Mesenchymal stem cell (in vitro differentiated cells and primary cell): Measurements from ENCODE around the gene G6PC1.
A peak's percentile ranks its signal among the peaks of the same experiment; 100 is the strongest.

Experiments used
- DNase-seq: peaks from one replicate; pipeline ENCODE4 v3.0.0-alpha.2; 2013
- H2AFZ ChIP-seq: one replicate; pipeline ENCODE4 v1.6.1; 2013; ENCODE audit warnings: low read depth, mild to moderate bottlenecking, control low read depth, inconsistent platforms, low read length, moderate library complexity
- H2AK5ac ChIP-seq: 2 replicates; pipeline ENCODE4 v1.6.1; 2013; ENCODE audit warnings: low read length, moderate library complexity, mild to moderate bottlenecking, inconsistent platforms; ENCODE audit not compliant: severe bottlenecking
- H2BK120ac ChIP-seq: one replicate; pipeline ENCODE4 v1.6.1; 2013; ENCODE audit warnings: low read depth, mild to moderate bottlenecking, inconsistent platforms, low read length, moderate library complexity
- H2BK12ac ChIP-seq, 2 experiments: one replicate each; pipeline ENCODE4 v1.6.1; 2013; ENCODE audit warnings: inconsistent platforms in 2 of 2, low read length in 2 of 2, mild to moderate bottlenecking in 2 of 2, moderate library complexity in 2 of 2, control low read depth in 1 of 2
- H2BK15ac ChIP-seq: one replicate; pipeline ENCODE4 v1.6.1; 2013; ENCODE audit warnings: mild to moderate bottlenecking, low read depth, inconsistent platforms; ENCODE audit not compliant: poor library complexity, severe bottlenecking
- H2BK5ac ChIP-seq: 2 replicates; pipeline ENCODE4 v1.6.1; 2013; ENCODE audit warnings: low read depth, mild to moderate bottlenecking, low read length, control low read depth, inconsistent platforms; ENCODE audit not compliant: poor library complexity, severe bottlenecking
- H3K14ac ChIP-seq, 2 experiments: one replicate each; pipeline ENCODE4 v1.6.1; 2013; ENCODE audit warnings: inconsistent platforms in 2 of 2, low read length in 2 of 2, control low read depth in 1 of 2, mild to moderate bottlenecking in 1 of 2, moderate library complexity in 1 of 2
- H3K18ac ChIP-seq, 2 experiments: one replicate each; pipeline ENCODE4 v1.6.1; 2013; ENCODE audit warnings: inconsistent platforms in 2 of 2, low read length in 2 of 2, control low read depth in 1 of 2, low read depth in 1 of 2, mild to moderate bottlenecking in 1 of 2
- H3K23ac ChIP-seq, 2 experiments: one replicate each; pipeline ENCODE4 v1.6.1; 2013; ENCODE audit warnings: inconsistent platforms in 2 of 2, low read length in 2 of 2, mild to moderate bottlenecking in 2 of 2, moderate library complexity in 2 of 2, control low read depth in 1 of 2
- H3K27ac ChIP-seq: 2 replicates; pipeline ENCODE4 v1.5.1; 2013; ENCODE audit warnings: mild to moderate bottlenecking, moderate library complexity, low read length, control low read depth, inconsistent platforms; ENCODE audit not compliant: poor library complexity, severe bottlenecking
- H3K27me3 ChIP-seq, 2 experiments: 2 replicates each; pipeline versions ENCODE4 v1.6.1 to v1.7.0; 2013; ENCODE audit warnings: low read length in 2 of 2, mild to moderate bottlenecking in 2 of 2, moderate library complexity in 2 of 2, control low read depth in 1 of 2, inconsistent platforms in 1 of 2; ENCODE audit not compliant: control insufficient read depth in 1 of 2, insufficient read depth in 1 of 2
- H3K36me3 ChIP-seq, 2 experiments: 2 replicates each; pipeline versions ENCODE4 v1.6.1 to v1.7.0; 2013; ENCODE audit warnings: low read length in 2 of 2, control low read depth in 1 of 2, inconsistent platforms in 1 of 2, low read depth in 1 of 2, mild to moderate bottlenecking in 1 of 2; ENCODE audit not compliant: insufficient read depth in 2 of 2, control insufficient read depth in 1 of 2
- H3K4ac ChIP-seq, 2 experiments: one replicate each; pipeline ENCODE4 v1.6.1; 2013; ENCODE audit warnings: inconsistent platforms in 2 of 2, low read length in 2 of 2, mild to moderate bottlenecking in 2 of 2, moderate library complexity in 2 of 2, control low read depth in 1 of 2, low read depth in 1 of 2
- H3K4me1 ChIP-seq: 2 replicates; pipeline ENCODE4 v1.6.1; 2013; ENCODE audit warnings: low read depth, low read length, control low read depth; ENCODE audit not compliant: control insufficient read depth, insufficient read depth
- H3K4me2 ChIP-seq: 2 replicates; pipeline ENCODE4 v1.6.1; 2013; ENCODE audit warnings: low read length, mild to moderate bottlenecking, inconsistent platforms; ENCODE audit not compliant: poor library complexity, severe bottlenecking
- H3K4me3 ChIP-seq, 2 experiments: 2 replicates each; pipeline versions ENCODE4 v1.5.1 to v1.7.0; 2013; ENCODE audit warnings: low read length in 2 of 2, mild to moderate bottlenecking in 2 of 2, control low read depth in 1 of 2, low read depth in 1 of 2; ENCODE audit not compliant: insufficient read depth in 1 of 2
- H3K79me1 ChIP-seq: replicated peaks from 2 replicates; pipeline ENCODE4 v1.6.1; 2013; ENCODE audit warnings: mild to moderate bottlenecking, control low read depth, low read length, inconsistent platforms; ENCODE audit not compliant: poor library complexity, severe bottlenecking
- H3K9ac ChIP-seq: 2 replicates; pipeline ENCODE4 v1.7.0; 2013; ENCODE audit warnings: mild to moderate bottlenecking, low read length, moderate library complexity
- H3K9me3 ChIP-seq: 2 replicates; pipeline ENCODE4 v1.7.0; 2013; ENCODE audit warnings: mild to moderate bottlenecking, low read length; ENCODE audit not compliant: control insufficient read depth
- H4K8ac ChIP-seq: one replicate; pipeline ENCODE4 v1.6.1; 2013; ENCODE audit warnings: inconsistent platforms, mild to moderate bottlenecking, low read length, moderate library complexity
- H4K91ac ChIP-seq: one replicate; pipeline ENCODE4 v1.6.1; 2013; ENCODE audit warnings: mild to moderate bottlenecking, low read length, inconsistent platforms
- WGBS: methylation state at CpG from one replicate; pipeline ENCODE4 v1.1.7; 2013; ENCODE audit warnings: mixed read lengths; 5-methylcytosine and 5-hydroxymethylcytosine counted together

Gene G6PC1

DNA sequence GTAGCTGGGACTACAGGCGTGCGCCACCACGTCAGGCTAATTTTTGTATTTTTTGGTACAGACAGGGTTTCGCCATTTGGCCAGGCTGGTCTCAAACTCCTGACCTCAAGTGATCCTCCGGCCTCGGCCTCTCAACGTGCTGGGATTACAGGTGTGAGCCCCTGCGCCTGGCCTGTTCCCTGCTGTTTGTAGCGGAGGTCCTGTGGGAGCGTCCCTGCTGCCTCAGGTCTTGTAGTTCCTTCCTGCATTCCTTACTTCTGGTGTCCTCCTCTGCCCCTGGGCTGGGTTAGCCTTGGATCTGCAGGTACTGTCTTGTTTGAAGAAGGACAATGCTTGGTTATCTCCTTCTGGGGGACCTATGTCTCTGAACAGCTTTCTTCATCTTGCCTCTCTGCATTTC lies 23.6 kb upstream of the G6PC1 start:
- no peak overlapping the region for H3K27ac ChIP-seq
- no peak overlapping the region for H3K4me2 ChIP-seq
- no peak overlapping the region for H3K18ac ChIP-seq
- no peak for DNase-seq
- no peak overlapping the region for H2AK5ac ChIP-seq
- H3K4ac ChIP-seq = no peak overlapping the region
- H4K8ac ChIP-seq = no peak overlapping the region
- no peak overlapping the region for H2BK120ac ChIP-seq
- H3K9ac ChIP-seq = no peak overlapping the region
- H4K91ac ChIP-seq = no peak overlapping the region
- no peak overlapping the region for H3K23ac ChIP-seq
- H2BK15ac ChIP-seq = no peak overlapping the region
- H3K79me1 ChIP-seq = no peaks in the 10 kb centered on the region
- H2BK12ac ChIP-seq = no peak overlapping the region
- H2AFZ ChIP-seq = no peak overlapping the region
- H3K27me3 ChIP-seq = peaks cover 32 to 59% of the 10 kb centered on the region in 2 experiments
- H3K9me3 ChIP-seq = no peaks in the 10 kb centered on the region
- H3K4me3 ChIP-seq = no peak overlapping the region
- WGBS = 90% methylated on average over 10 of the region's 10 CpGs
- H3K14ac ChIP-seq = no peak overlapping the region
- no peaks in the 10 kb centered on the region for H3K4me1 ChIP-seq
- H3K36me3 ChIP-seq = no peaks in the 10 kb centered on the region
- no peak overlapping the region for H2BK5ac ChIP-seq

DNA sequence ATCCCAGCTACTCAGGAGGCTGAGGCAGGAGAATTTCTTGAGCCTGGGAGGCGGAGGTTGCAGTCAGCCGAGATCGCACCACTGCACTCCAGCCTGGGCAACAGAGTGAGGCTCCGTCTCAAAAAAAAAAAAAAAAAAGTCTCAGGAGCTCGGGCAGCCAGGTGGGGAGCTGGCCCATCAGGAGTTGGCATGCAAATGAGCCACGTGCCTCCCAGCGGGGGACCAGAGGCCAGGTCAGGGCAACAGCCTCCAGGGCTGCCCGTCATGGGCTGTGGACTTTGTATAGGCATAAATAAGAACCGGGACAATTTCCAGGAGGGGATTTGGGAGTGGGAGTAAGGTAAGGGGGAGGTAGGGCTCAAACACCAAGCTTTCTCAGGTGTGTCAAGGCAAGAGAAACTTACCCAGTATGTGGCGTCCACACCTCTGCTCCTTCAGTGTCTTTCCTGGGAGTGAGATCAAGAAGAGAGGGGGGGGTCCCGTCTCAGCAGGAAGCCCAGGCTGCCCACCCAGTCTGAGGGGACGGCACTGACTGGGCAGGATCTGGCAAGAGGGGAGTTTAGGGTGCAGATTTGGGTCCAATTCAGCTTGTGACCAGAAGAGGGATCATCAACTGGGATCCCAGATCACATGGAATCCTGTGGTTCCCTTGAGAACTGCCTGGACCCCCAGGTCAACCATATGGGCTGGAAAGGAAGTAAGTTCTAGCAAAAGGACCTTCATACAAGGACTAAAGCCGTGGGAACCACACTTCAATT lies 22.3 kb upstream of the G6PC1 start:
- peak; percentile 13 for DNase-seq
- no peak overlapping the region for H3K9ac ChIP-seq
- H3K14ac ChIP-seq = no peak overlapping the region
- no peak overlapping the region for H3K4me3 ChIP-seq
- no peak overlapping the region for H3K4me2 ChIP-seq
- H2BK15ac ChIP-seq = no peak overlapping the region
- no peak overlapping the region for H3K4ac ChIP-seq
- 40% methylated on average over 12 of the region's 13 CpGs for WGBS
- H3K79me1 ChIP-seq = no peaks in the 10 kb centered on the region
- H3K36me3 ChIP-seq = no peaks in the 10 kb centered on the region
- no peak overlapping the region for H4K8ac ChIP-seq
- no peak overlapping the region for H2AK5ac ChIP-seq
- H3K18ac ChIP-seq = no peak overlapping the region
- H2AFZ ChIP-seq = no peak overlapping the region
- no peak overlapping the region for H2BK120ac ChIP-seq
- no peak overlapping the region for H2BK12ac ChIP-seq
- no peak overlapping the region for H3K23ac ChIP-seq
- peaks cover 27 to 47% of the 10 kb centered on the region in 2 experiments for H3K27me3 ChIP-seq
- H4K91ac ChIP-seq = no peak overlapping the region
- no peaks in the 10 kb centered on the region for H3K4me1 ChIP-seq
- no peak overlapping the region for H2BK5ac ChIP-seq
- no peaks in the 10 kb centered on the region for H3K9me3 ChIP-seq
- H3K27ac ChIP-seq = no peak overlapping the region

DNA sequence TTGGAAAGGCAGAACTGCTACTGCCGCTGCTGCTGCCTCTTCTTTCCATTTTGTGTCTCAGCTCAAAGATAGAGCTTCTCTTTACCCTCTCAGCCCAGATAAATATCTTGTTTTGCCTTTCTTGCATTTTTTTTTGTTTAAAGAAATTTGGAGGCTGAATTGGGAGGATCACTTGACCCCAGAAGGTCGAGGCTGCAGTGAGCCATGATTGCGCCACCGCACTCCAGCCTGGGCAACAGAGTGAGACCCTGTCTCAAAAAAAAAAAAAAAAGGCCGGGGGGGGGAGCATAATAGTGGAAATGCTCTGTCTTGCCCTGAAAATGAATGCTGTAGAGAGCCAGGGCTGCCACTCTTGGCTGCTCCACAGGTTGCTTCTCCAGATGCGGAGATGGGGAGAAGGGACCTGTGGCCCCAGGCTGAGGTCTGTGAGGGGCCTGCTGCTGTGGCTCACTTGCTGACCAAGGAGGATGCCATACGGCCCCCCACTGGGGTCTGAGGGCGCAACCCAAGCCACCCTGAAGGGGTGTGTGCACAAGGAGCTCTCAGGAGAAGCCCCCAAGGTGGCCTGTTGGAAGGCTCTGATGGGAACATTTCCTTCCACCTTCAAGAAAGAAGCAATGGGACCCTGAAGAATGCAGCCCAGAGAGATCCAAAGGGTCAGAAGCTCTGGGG lies 21.5 kb upstream of the G6PC1 start:
- 77% methylated on average over 7 of the region's 8 CpGs for WGBS
- Histone ChIP-seq H3K79me1 (no peaks in the 10 kb centered on the region), H3K9ac (no peak overlapping the region), H2BK12ac (no peak overlapping the region), H3K4me1 (no peaks in the 10 kb centered on the region), H2BK5ac (no peak overlapping the region), H3K18ac (no peak overlapping the region), H3K9me3 (no peaks in the 10 kb centered on the region), H3K36me3 (no peaks in the 10 kb centered on the region), H3K27ac (no peak overlapping the region), H2AFZ (no peak overlapping the region), H3K27me3 (peaks cover 25 to 47% of the 10 kb centered on the region in 2 experiments), H3K4ac (no peak overlapping the region), H3K14ac (no peak overlapping the region), H3K4me2 (no peak overlapping the region), H3K4me3 (no peak overlapping the region), H2BK120ac (no peak overlapping the region), H2BK15ac (no peak overlapping the region), H2AK5ac (no peak overlapping the region), H4K8ac (no peak overlapping the region), H4K91ac (no peak overlapping the region), H3K23ac (no peak overlapping the region)
- no peak for DNase-seq

GRCh38 chr17:42879596-42879985 lies 21.0 kb upstream of the G6PC1 start:
- Histone ChIP-seq H3K18ac (no peak overlapping the region), H2BK5ac (no peak overlapping the region), H3K9me3 (no peaks in the 10 kb centered on the region), H3K27ac (no peak overlapping the region), H3K4me1 (peaks cover under 1% of the 10 kb centered on the region), H3K4ac (no peak overlapping the region), H3K27me3 (peaks cover 25 to 52% of the 10 kb centered on the region in 2 experiments), H3K9ac (no peak overlapping the region), H3K79me1 (no peaks in the 10 kb centered on the region), H3K36me3 (no peaks in the 10 kb centered on the region), H2BK15ac (no peak overlapping the region), H2BK12ac (no peak overlapping the region), H4K8ac (no peak overlapping the region), H3K23ac (no peak overlapping the region), H3K4me2 (no peak overlapping the region), H2BK120ac (no peak overlapping the region), H3K14ac (no peak overlapping the region), H3K4me3 (no peak overlapping the region), H2AK5ac (no peak overlapping the region), H4K91ac (no peak overlapping the region), H2AFZ (no peak overlapping the region)
- DNase-seq = peak; percentile 72
- WGBS = 47% methylated on average over 6 of the region's 6 CpGs
